ENCODE data around the gene CAPN6. TPM values are rescaled to one million over a fixed set of nuclear protein-coding genes. Genes with fewer than 3 reads are reported as not detected.

CAPN6 gene
- total and polyA plus RNA-seq, 10 of the 15 experiments (the other 5 are each of a cell fraction or from before 2014, with no cell fraction given), result not detected

DNA sequence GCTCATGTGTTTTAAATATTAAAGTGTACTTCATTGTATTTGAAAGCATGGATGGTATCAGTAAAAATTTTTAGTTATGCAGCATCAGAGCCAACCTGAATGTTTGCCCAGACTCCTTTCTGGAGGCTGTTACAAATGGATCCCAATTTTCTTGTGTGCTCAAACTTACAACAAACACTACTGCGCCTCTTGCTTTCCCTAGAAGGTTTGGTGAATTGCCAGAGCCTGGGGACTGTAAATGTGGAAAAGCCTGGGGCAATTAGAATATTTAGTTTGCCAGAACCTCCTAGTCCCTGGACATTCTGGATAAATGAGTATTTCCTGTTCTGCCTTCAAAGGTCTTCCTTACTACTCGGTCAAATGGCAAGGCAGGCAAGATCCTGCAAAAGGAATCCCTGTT lies 4.8 kb downstream of the CAPN6 start:
- no peak for TF ChIP-seq IKZF2 (IDR thresholded peaks at IDR 0.05)
- TF ChIP-seq, protein P1, sequence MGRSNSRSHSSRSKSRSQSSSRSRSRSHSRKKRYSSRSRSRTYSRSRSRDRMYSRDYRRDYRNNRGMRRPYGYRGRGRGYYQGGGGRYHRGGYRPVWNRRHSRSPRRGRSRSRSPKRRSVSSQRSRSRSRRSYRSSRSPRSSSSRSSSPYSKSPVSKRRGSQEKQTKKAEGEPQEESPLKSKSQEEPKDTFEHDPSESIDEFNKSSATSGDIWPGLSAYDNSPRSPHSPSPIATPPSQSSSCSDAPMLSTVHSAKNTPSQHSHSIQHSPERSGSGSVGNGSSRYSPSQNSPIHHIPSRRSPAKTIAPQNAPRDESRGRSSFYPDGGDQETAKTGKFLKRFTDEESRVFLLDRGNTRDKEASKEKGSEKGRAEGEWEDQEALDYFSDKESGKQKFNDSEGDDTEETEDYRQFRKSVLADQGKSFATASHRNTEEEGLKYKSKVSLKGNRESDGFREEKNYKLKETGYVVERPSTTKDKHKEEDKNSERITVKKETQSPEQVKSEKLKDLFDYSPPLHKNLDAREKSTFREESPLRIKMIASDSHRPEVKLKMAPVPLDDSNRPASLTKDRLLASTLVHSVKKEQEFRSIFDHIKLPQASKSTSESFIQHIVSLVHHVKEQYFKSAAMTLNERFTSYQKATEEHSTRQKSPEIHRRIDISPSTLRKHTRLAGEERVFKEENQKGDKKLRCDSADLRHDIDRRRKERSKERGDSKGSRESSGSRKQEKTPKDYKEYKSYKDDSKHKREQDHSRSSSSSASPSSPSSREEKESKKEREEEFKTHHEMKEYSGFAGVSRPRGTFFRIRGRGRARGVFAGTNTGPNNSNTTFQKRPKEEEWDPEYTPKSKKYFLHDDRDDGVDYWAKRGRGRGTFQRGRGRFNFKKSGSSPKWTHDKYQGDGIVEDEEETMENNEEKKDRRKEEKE (IDR thresholded peaks at IDR 0.05), result no peak
- RAD21 ChIA-PET (ENCODE audit: unreplicated experiment), result no interaction called here

DNA sequence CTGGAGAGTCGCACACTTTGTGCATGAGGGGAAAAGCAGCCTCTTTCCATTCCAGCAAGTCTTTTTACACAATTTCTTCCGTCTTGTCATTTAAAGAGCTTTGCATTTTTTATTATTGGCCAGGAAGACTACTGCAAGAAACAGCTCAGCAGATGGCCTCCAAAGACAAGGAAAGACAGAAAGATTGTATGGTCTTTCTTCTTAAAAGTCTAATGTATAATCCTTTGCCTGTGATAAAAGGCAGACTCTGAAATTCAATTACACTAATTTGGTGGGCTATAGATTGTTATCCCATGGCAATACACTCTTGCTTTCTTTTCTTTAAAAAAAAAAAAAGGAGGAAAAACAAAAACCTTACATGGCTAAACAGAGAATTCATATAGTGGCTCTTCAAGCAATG lies 5.9 kb downstream of the CAPN6 start:
- ChIA-PET RAD21 (ENCODE audit: unreplicated experiment) (no interaction called here), POLR2A (no interaction called here), CTCF (interaction anchor here (0.6 kb wide), 1 partner anchor 85 kb away, joined by 3 read pairs; no protein-coding TSS in a partner anchor), SMC1A (ENCODE audit: uncharacterized antibody, unreplicated experiment) (no interaction called here)
- FAIRE-seq (no peak), ATAC-seq (no peak), DNase-seq (ENCODE audit: low read depth, low spot score) (no peak)
- WGBS (ENCODE audit: insufficient coverage, insufficient replicate concordance, low lambda C conversion rate, missing lambda C conversion rate), result 9% methylated on average over 2 of the region's 2 CpGs
- H4K20me1 ChIP-seq (ENCODE audit: control insufficient read depth, insufficient read depth), result no peaks in the 10 kb centered on the region
- no peak overlapping the region for H3K9ac ChIP-seq (ENCODE audit: control insufficient read depth, insufficient read depth, low read length)
- no peak overlapping the region for H3K27ac ChIP-seq (ENCODE audit: control insufficient read depth, insufficient read depth)
- no peaks in the 10 kb centered on the region for H3K79me2 ChIP-seq (ENCODE audit: control insufficient read depth, insufficient read depth, low read length)
- H3K36me3 ChIP-seq (ENCODE audit: control insufficient read depth in 2 of 2, insufficient read depth in 2 of 2, low read length in 1 of 2), result no peaks in the 10 kb centered on the region
- intact Hi-C loops (cut with micrococcal nuclease; ENCODE audit: unreplicated experiment), result no loop called here
- BruUV-seq (replicated peaks), result no TSS peak
- 0 out of 4 replicates have a peak, but pooled peaks cover 0 to 2% of the 10 kb centered on the region in 2 experiments for H3K27me3 ChIP-seq (replicated peaks in 1 of 2; ENCODE audit: control insufficient read depth in 2 of 2, insufficient read depth in 2 of 2, low read length in 1 of 2)
- H2AFZ ChIP-seq (ENCODE audit: control insufficient read depth, low read depth, low read length), result no peak overlapping the region
- in situ Hi-C loops (cut with MboI), result no loop called here
- no peak overlapping the region for H3K4me2 ChIP-seq (ENCODE audit: control insufficient read depth, insufficient read depth)
- H3K9me3 ChIP-seq (replicated peaks; ENCODE audit: control insufficient read depth, insufficient read depth, low read length), result no peaks in the 10 kb centered on the region
- no peaks in the 10 kb centered on the region for H3K4me1 ChIP-seq (ENCODE audit: control insufficient read depth, insufficient read depth, low read length)
- no peak overlapping the region for H3K4me3 ChIP-seq
- TF ChIP-seq, protein P2, sequence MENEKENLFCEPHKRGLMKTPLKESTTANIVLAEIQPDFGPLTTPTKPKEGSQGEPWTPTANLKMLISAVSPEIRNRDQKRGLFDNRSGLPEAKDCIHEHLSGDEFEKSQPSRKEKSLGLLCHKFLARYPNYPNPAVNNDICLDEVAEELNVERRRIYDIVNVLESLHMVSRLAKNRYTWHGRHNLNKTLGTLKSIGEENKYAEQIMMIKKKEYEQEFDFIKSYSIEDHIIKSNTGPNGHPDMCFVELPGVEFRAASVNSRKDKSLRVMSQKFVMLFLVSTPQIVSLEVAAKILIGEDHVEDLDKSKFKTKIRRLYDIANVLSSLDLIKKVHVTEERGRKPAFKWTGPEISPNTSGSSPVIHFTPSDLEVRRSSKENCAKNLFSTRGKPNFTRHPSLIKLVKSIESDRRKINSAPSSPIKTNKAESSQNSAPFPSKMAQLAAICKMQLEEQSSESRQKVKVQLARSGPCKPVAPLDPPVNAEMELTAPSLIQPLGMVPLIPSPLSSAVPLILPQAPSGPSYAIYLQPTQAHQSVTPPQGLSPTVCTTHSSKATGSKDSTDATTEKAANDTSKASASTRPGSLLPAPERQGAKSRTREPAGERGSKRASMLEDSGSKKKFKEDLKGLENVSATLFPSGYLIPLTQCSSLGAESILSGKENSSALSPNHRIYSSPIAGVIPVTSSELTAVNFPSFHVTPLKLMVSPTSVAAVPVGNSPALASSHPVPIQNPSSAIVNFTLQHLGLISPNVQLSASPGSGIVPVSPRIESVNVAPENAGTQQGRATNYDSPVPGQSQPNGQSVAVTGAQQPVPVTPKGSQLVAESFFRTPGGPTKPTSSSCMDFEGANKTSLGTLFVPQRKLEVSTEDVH (IDR thresholded peaks at IDR 0.05; ENCODE audit: low read depth, partially characterized antibody), result no peak
- TF ChIP-seq, protein P3, sequence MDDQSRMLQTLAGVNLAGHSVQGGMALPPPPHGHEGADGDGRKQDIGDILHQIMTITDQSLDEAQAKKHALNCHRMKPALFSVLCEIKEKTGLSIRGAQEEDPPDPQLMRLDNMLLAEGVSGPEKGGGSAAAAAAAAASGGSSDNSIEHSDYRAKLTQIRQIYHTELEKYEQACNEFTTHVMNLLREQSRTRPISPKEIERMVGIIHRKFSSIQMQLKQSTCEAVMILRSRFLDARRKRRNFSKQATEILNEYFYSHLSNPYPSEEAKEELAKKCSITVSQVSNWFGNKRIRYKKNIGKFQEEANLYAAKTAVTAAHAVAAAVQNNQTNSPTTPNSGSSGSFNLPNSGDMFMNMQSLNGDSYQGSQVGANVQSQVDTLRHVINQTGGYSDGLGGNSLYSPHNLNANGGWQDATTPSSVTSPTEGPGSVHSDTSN (IDR thresholded peaks at IDR 0.05; ENCODE audit: insufficient replicate concordance, low read depth, low read length), result no peak
- TF ChIP-seq CHD4 (IDR thresholded peaks at IDR 0.05), result no peak
- TF ChIP-seq YY1 (IDR thresholded peaks at IDR 0.05; ENCODE audit: low read depth, low read length), result no peak
- TF ChIP-seq HDGF (IDR thresholded peaks at IDR 0.05), result no peak
- no peak for TF ChIP-seq BCL11A (IDR thresholded peaks at IDR 0.05; ENCODE audit: low read depth, low read length)
- TF ChIP-seq SP1 (IDR thresholded peaks at IDR 0.05; ENCODE audit: low read depth, low read length), result no peak
- TF ChIP-seq, protein P4, sequence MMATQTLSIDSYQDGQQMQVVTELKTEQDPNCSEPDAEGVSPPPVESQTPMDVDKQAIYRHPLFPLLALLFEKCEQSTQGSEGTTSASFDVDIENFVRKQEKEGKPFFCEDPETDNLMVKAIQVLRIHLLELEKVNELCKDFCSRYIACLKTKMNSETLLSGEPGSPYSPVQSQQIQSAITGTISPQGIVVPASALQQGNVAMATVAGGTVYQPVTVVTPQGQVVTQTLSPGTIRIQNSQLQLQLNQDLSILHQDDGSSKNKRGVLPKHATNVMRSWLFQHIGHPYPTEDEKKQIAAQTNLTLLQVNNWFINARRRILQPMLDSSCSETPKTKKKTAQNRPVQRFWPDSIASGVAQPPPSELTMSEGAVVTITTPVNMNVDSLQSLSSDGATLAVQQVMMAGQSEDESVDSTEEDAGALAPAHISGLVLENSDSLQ (IDR thresholded peaks at IDR 0.05), result no peak

More for the DNA sequence above, 4.8 kb downstream of the CAPN6 start:
- no peak for DNase-seq (ENCODE audit: low read depth, low spot score)
- H3K4me2 ChIP-seq (ENCODE audit: control insufficient read depth, insufficient read depth), result no peak overlapping the region
- no peaks in the 10 kb centered on the region for H3K79me2 ChIP-seq (ENCODE audit: control insufficient read depth, insufficient read depth, low read length)
- in situ Hi-C loops (cut with MboI), result no loop called here
- H2AFZ ChIP-seq (ENCODE audit: control insufficient read depth, low read depth, low read length), result no peak overlapping the region
- ChIA-PET SMC1A (ENCODE audit: uncharacterized antibody, unreplicated experiment) (no interaction called here), CTCF (no interaction called here), POLR2A (interaction anchor here (0.7 kb wide), 1 partner anchor 149 kb away, joined by 7 read pairs; no protein-coding TSS in a partner anchor)
- FAIRE-seq, result no peak
- no peaks in the 10 kb centered on the region for H3K9me3 ChIP-seq (replicated peaks; ENCODE audit: control insufficient read depth, insufficient read depth, low read length)
- intact Hi-C loops (cut with micrococcal nuclease; ENCODE audit: unreplicated experiment), result no loop called here
- no TSS peak for BruUV-seq (replicated peaks)
- H3K4me1 ChIP-seq (ENCODE audit: control insufficient read depth, insufficient read depth, low read length), result no peaks in the 10 kb centered on the region
- WGBS (ENCODE audit: insufficient coverage, insufficient replicate concordance, low lambda C conversion rate, missing lambda C conversion rate), result 34% methylated on average over 2 of the region's 2 CpGs
- no peaks in the 10 kb centered on the region for H4K20me1 ChIP-seq (ENCODE audit: control insufficient read depth, insufficient read depth)
- ATAC-seq, result no peak
- H3K4me3 ChIP-seq, result no peak overlapping the region
- no peak overlapping the region for H3K9ac ChIP-seq (ENCODE audit: control insufficient read depth, insufficient read depth, low read length)
- peaks cover 0 to 1% of the 10 kb centered on the region in 2 experiments; a peak in 1 of 4 replicates for H3K27me3 ChIP-seq (replicated peaks in 1 of 2; ENCODE audit: control insufficient read depth in 2 of 2, insufficient read depth in 2 of 2, low read length in 1 of 2)
- H3K36me3 ChIP-seq (ENCODE audit: control insufficient read depth in 2 of 2, insufficient read depth in 2 of 2, low read length in 1 of 2), result no peaks in the 10 kb centered on the region
- no peak overlapping the region for H3K27ac ChIP-seq (ENCODE audit: control insufficient read depth, insufficient read depth)
